ENCODE results near the gene SNAPC2.

Gene SNAPC2

GRCh38 chr19:7970716-7971448, 50.7 kb downstream of the SNAPC2 start:
- peak; percentile 1 to 53 (median 24) for DNase-seq

GRCh38 chr19:7971553-7972520, 51.7 kb downstream of the SNAPC2 start:
- no peak for DNase-seq
